Measurements from ENCODE around the gene CORO2B. TPM values are rescaled to one million over a fixed set of nuclear protein-coding genes. Genes with fewer than 3 reads are reported as not detected.

Gene CORO2B
- total RNA-seq, 2 donors from 2014 or later, result not detected

DNA sequence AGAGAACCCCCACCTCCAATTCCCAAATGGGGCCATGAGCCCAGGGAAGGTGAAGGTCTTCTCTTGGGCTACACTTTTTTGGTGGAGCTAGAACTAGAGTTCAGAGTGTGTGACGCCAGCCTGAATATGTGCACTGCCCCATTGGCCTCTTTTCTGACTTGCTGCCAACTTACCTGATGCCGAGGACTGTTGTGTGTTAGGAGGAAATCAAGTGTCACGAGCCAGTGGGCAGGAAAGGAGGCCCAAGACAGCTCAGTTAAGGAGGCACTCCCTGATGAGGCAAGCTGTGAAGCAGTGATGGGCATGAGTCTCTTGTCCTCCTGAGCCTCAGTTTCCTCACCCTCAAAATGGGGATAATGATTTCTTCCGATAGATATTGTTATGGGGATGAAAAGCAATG is 134.1 kb downstream of the CORO2B start:
- Mint-ChIP-seq H3K27me3 (peaks cover 13 to 19% of the 10 kb centered on the region in 2 donors), H3K4me1 (ENCODE audit: low read depth in 2 of 2) (no peaks in the 10 kb centered on the region), H3K9me3 (no peaks in the 10 kb centered on the region), H3K27ac (no peak overlapping the region), H3K4me3 (no peak overlapping the region), H3K36me3 (no peaks in the 10 kb centered on the region)
- no peak for DNase-seq (ENCODE audit: low spot score)
- no peak for ATAC-seq

DNA sequence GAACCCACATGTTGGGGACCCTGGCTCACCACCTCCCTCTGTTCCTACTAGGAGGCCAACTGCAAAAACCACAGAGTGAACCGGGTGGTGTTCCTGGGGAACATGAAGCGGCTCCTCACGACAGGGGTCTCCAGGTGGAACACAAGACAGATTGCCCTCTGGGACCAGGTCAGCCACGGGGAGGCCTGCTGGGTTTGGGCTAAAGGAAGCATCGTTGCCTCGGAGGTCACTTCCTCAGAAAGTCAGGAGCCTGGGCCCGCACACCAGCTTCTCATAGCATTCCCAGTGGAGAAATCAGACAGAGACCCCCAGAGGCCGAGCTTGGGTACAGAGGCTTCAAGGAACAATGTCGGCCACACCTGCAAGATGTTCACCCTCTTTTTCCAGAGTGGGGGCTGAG is 135.1 kb downstream of the CORO2B start:
- Mint-ChIP-seq H3K27ac (no peak overlapping the region), H3K36me3 (no peaks in the 10 kb centered on the region), H3K4me3 (no peak overlapping the region), H3K9me3 (no peaks in the 10 kb centered on the region), H3K4me1 (ENCODE audit: low read depth in 2 of 2) (no peaks in the 10 kb centered on the region), H3K27me3 (peaks cover 13 to 19% of the 10 kb centered on the region in 2 donors)
- ATAC-seq (no peak), DNase-seq (ENCODE audit: low spot score) (no peak)

DNA sequence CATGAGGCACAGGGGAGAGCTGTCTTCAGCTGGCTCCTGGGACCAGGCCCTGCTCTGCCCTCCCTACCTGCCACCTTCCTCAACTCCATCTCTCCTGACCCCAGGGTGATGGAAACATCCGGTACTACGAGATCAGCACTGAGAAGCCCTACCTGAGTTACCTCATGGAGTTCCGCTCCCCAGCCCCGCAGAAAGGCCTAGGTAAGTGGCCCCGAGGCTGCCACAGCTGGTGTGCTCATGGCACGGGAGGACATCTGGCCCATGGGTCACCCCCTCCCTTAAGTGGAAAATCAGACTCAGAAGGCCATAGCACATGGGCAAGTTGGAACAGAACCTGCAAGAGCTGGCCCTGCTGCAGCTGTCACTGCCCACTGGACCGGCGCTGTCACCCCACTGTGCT is 136.3 kb downstream of the CORO2B start:
- no peaks in the 10 kb centered on the region for H3K4me1 Mint-ChIP-seq (ENCODE audit: low read depth in 2 of 2)
- no peaks in the 10 kb centered on the region for H3K36me3 Mint-ChIP-seq
- no peaks in the 10 kb centered on the region for H3K9me3 Mint-ChIP-seq
- H3K27ac Mint-ChIP-seq, result no peak overlapping the region
- peaks cover 13 to 19% of the 10 kb centered on the region in 2 donors for H3K27me3 Mint-ChIP-seq
- H3K4me3 Mint-ChIP-seq, result no peak overlapping the region
- ATAC-seq (no peak), DNase-seq (ENCODE audit: low spot score) (no peak)

DNA sequence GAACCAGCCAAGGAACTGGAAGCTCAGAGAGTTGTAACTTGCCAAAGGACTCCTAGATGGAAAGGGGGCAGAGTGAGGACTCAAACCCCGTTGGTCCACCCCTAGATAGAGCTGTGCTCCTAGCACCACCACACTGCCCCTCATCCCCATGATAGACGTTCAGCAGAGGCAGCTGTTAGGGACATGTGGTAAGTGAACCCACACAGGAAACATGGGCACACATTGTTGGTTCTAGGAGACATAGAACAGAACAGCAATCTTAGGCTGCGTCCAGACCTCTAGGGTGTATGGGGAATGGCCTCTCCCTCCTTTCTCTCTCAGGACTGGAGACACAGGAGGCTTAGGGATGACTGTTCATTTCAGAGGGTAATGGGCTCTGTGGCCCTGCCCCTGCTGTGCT is 139.2 kb downstream of the CORO2B start:
- DNase-seq (ENCODE audit: low spot score) (no peak), ATAC-seq (peak in 1 of 2 donors; percentile 34)
- Mint-ChIP-seq H3K9me3 (no peaks in the 10 kb centered on the region), H3K27me3 (peaks cover 15 to 19% of the 10 kb centered on the region in 2 donors), H3K4me3 (no peak overlapping the region), H3K36me3 (no peaks in the 10 kb centered on the region), H3K4me1 (ENCODE audit: low read depth in 2 of 2) (no peaks in the 10 kb centered on the region), H3K27ac (no peak overlapping the region)

DNA sequence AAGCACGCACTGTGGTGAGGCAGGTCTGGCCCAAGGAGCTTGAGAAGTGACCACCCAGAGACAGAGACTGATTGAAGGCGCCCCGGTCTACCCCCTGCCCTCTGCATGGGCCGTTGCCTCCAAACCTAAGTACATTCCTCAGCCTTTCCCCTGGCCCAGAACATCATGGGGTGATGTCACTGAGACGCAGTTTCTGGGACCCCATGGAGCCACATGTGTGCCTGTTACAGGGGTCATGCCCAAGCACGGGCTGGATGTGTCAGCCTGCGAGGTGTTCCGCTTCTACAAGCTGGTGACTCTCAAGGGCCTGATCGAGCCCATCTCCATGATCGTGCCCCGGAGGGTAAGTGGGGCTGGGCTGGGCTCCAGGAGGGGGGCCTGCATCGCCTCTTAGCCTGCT is 139.7 kb downstream of the CORO2B start:
- DNase-seq (ENCODE audit: low spot score), result no peak
- no peaks in the 10 kb centered on the region for H3K36me3 Mint-ChIP-seq

DNA sequence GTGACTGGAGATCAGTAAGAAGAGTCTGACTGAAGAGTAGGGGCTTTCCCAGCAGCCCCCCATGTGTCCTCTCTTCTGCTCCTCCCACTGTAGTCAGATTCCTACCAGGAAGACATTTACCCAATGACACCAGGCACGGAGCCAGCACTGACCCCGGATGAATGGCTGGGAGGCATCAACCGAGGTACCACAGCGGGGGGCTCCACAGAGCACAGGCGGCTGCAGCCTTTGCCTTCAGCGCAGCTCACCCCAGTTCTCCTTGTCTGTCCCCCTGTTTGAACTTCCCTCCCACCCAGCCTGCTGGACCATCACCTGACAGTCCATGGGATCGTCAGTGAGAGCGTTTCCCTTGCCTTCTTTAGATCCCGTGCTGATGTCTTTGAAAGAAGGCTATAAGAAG is 140.3 kb downstream of the CORO2B start:
- H3K27ac Mint-ChIP-seq, result no peak overlapping the region
- H3K36me3 Mint-ChIP-seq, result no peaks in the 10 kb centered on the region
- H3K4me3 Mint-ChIP-seq, result no peak overlapping the region
- no peak for DNase-seq (ENCODE audit: low spot score)
- H3K27me3 Mint-ChIP-seq, result peaks cover 13 to 19% of the 10 kb centered on the region in 2 donors
- H3K4me1 Mint-ChIP-seq (ENCODE audit: low read depth in 2 of 2), result no peaks in the 10 kb centered on the region
- no peak for ATAC-seq
- no peaks in the 10 kb centered on the region for H3K9me3 Mint-ChIP-seq

More for the DNA sequence above, 139.7 kb downstream of the CORO2B start:
- Mint-ChIP-seq H3K27me3 (peaks cover 15 to 19% of the 10 kb centered on the region in 2 donors), H3K4me3 (no peak overlapping the region), H3K27ac (no peak overlapping the region), H3K4me1 (ENCODE audit: low read depth in 2 of 2) (no peaks in the 10 kb centered on the region), H3K9me3 (no peaks in the 10 kb centered on the region)
- peak in 1 of 2 donors; percentile 13 for ATAC-seq

DNA sequence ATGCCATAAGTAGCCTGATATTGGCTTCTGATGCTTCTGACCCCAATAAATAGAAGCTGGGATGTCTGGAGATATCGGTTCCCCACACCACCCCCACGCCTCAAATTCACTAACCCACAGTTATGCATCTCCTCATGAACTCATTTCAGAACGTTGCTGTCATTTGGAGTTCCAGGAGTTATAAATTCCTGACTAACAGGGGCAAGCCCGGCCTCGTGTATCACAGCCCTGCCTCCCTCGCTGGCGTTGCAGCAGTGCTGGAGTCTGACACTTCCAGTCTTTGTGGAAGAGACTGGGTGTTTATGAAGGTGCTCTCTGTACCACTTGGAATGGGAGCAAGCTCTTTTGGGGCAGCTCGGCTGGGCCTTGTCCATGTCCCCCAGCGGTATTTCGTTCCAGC is 140.9 kb downstream of the CORO2B start:
- Mint-ChIP-seq H3K27me3 (peaks cover 13 to 19% of the 10 kb centered on the region in 2 donors), H3K27ac (no peak overlapping the region), H3K4me3 (no peak overlapping the region), H3K36me3 (no peaks in the 10 kb centered on the region), H3K9me3 (no peaks in the 10 kb centered on the region), H3K4me1 (ENCODE audit: low read depth in 2 of 2) (no peaks in the 10 kb centered on the region)
- no peak for DNase-seq (ENCODE audit: low spot score)
- ATAC-seq, result no peak

DNA sequence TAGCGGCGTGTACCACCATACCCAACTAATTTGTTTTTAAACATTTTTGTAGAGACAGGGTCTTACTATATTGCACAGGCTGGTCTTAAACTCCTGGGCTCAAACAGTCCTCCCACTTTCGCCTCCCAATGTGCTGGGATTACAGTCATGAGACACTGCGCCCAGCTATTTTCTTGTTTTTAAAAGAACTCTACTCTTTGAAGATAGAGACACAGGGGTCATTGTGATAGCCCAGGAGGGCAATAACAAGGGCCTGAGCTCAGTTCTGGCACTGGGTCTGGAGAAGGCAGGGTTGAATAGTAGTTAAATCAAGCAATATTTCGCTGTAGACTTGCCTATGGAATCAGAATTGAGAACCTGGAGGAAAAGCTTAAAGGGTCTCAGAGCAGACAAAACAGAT is 143.1 kb downstream of the CORO2B start:
- Mint-ChIP-seq H3K36me3 (no peaks in the 10 kb centered on the region), H3K4me3 (no peak overlapping the region), H3K9me3 (no peaks in the 10 kb centered on the region), H3K4me1 (ENCODE audit: low read depth in 2 of 2) (no peaks in the 10 kb centered on the region), H3K27ac (no peak overlapping the region), H3K27me3 (peaks cover 7 to 9% of the 10 kb centered on the region in 2 donors)
- DNase-seq (ENCODE audit: low spot score), result no peak
- ATAC-seq, result no peak

DNA sequence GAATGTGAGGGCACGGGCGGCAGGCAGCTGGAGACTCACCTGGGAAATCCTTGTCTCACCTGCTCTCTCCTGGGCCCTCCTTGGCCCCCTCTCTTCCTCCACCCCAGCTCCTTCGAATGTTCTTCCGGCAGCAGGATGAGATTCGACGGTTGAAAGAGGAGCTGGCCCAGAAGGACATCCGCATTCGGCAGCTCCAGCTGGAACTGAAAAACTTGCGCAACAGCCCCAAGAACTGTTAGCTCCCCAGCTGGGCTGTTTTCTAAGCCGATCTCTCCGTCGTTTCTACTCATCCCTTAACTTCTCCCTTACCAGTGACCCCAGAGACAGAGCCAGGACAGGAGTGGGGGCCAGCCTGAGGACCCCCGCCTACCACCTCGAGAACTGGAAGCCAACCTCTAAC is 146.9 kb downstream of the CORO2B start:
- no peak for DNase-seq (ENCODE audit: low spot score)
- Mint-ChIP-seq H3K9me3 (no peaks in the 10 kb centered on the region), H3K4me3 (no peak overlapping the region), H3K27me3 (peaks cover 0 to 5% of the 10 kb centered on the region in 2 donors), H3K36me3 (no peaks in the 10 kb centered on the region), H3K27ac (no peak overlapping the region), H3K4me1 (ENCODE audit: low read depth in 2 of 2) (no peaks in the 10 kb centered on the region)
- ATAC-seq, result no peak

DNA sequence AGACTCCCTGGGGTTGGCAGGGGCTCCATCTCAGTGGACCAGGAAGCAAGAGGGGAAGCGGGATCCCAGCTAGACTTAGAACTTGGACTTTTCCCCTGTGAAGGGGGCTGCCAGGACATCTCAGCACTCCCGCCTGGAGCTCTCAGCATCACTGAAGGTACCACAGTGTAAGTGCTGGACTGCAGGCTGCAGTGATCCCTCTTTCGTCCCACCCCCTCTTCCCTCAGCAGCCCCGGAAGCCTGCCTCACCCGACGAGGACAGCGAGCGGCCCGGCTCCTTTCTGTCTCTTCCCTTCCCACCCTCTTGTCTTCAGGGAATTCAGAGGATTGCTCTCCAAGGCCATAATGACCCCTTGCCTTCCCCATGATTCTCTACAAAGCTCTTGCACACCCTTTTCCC is 147.5 kb downstream of the CORO2B start:
- Mint-ChIP-seq H3K4me3 (no peak overlapping the region), H3K9me3 (no peaks in the 10 kb centered on the region), H3K27me3 (peaks cover 0 to 5% of the 10 kb centered on the region in 2 donors), H3K36me3 (no peaks in the 10 kb centered on the region), H3K27ac (no peak overlapping the region), H3K4me1 (ENCODE audit: low read depth in 2 of 2) (no peaks in the 10 kb centered on the region)
- no peak for DNase-seq (ENCODE audit: low spot score)
- ATAC-seq, result no peak

DNA sequence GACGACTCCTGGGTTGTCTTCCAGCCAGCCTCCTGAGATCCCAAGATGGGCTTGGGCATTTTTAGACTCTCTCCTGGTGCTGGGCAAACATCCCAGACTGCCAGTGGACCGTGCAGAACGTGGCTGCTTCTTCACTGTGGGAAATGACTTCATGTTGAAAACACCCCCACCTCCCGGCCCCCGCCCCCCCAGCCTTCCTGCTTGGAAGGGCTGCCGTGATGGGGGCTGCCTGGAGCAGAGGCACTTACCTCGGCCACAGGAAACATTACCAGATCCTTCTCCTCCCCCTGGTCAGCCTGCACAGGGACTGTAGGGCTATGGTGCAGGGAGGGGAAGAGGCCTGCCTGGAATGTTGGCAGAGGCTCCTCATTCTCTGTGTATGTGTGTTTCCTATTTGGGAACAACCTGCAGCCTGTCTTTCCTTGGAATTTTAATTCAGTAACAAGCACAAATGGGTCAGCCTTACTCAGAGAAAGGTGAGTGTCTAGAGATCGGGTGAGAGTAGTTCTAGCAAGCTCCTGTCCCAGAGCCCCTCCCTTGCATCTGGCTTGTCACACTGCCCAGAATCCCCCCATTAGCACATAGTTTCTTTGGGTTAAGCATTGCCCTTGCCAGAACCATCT is 151.1 kb downstream of the CORO2B start:
- peaks cover 3 to 9% of the 10 kb centered on the region in 2 donors for H3K27me3 Mint-ChIP-seq
- H3K4me3 Mint-ChIP-seq, result no peak overlapping the region
- DNase-seq (ENCODE audit: low spot score) (no peak), ATAC-seq (no peak)
- no peaks in the 10 kb centered on the region for H3K36me3 Mint-ChIP-seq
- no peaks in the 10 kb centered on the region for H3K9me3 Mint-ChIP-seq
- no peak overlapping the region for H3K27ac Mint-ChIP-seq
- H3K4me1 Mint-ChIP-seq (ENCODE audit: low read depth in 2 of 2), result peaks cover 5 to 13% of the 10 kb centered on the region in 2 donors

DNA sequence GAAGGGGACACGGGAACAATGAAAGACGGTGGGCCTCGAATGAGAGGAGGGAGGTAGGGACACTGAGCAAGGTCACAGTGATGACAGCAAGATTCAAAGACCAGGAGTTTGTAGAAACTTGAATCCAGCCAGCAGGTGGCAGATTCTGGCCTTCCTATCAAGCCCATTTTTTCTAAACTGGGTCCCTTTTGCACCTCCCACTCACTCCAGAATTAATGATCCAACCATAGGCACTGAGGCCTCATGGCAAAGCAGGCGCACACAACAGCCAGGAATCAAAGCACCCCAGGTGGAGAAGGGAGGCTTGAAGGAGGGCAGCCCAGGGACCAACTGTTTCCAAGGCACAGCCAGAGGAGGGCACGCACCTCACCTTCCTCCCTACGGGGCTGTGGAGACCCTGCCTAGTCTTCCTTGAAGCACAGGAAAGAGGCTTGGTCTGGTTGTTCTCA is 151.7 kb downstream of the CORO2B start:
- peak in 1 of 2 donors; percentile 16 for ATAC-seq
- Mint-ChIP-seq H3K27me3 (peaks cover 3 to 9% of the 10 kb centered on the region in 2 donors), H3K36me3 (no peaks in the 10 kb centered on the region), H3K4me1 (ENCODE audit: low read depth in 2 of 2) (peaks cover 5 to 13% of the 10 kb centered on the region in 2 donors), H3K9me3 (no peaks in the 10 kb centered on the region), H3K27ac (no peak overlapping the region), H3K4me3 (no peak overlapping the region)
- DNase-seq (ENCODE audit: low spot score), result no peak

DNA sequence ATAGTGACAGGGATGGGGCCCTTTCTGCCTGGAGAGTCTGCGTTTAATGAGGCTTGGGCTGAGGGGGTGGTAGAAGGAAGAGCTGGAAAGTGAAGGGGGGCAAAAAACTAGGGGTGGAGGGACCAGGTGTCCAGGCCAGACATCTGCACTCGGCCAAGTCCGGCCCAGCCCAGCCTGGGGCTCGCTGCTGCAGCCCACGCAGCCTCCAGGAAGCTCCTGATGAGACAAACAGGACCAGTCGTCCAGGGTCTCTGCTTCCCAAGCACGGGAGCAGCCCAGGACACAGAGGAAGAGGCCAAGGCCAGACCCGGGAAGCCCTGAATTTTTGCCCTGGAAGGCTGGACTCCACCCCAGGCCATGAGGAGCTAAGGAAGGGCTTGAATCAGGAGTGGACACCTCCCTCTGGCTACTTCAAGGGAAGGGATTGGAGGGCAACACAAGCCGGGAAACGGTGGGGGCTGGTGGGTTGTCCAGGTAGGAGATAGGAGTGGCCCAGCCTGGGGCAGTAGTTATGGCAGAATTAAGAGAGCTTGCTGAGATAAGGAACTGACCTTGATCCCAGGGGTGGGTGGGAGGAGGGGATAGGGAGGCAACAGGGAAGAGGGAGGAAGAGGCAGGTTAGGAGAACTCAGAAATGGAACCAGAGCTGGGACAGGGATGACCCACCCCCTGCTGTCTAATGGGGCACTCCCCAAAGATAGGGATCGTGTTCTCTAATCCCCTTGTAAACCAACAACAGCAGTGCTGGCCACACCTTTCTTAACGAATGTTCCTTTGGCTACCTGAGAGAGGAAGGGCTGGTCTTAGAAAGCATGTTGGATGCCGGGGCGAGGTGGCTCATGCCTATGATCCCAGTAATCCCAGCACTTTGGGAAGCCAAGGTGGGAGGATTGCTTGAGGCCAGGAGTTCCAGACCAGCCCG is 152.4 kb downstream of the CORO2B start:
- peaks cover 5 to 13% of the 10 kb centered on the region in 2 donors for H3K4me1 Mint-ChIP-seq (ENCODE audit: low read depth in 2 of 2)
- peaks cover 0 to 9% of the 10 kb centered on the region in 2 donors for H3K27me3 Mint-ChIP-seq
- H3K9me3 Mint-ChIP-seq, result no peaks in the 10 kb centered on the region
- H3K27ac Mint-ChIP-seq, result no peak overlapping the region
- H3K36me3 Mint-ChIP-seq, result no peaks in the 10 kb centered on the region
- DNase-seq (ENCODE audit: low spot score) (no peak), ATAC-seq (no peak)
- no peak overlapping the region for H3K4me3 Mint-ChIP-seq

DNA sequence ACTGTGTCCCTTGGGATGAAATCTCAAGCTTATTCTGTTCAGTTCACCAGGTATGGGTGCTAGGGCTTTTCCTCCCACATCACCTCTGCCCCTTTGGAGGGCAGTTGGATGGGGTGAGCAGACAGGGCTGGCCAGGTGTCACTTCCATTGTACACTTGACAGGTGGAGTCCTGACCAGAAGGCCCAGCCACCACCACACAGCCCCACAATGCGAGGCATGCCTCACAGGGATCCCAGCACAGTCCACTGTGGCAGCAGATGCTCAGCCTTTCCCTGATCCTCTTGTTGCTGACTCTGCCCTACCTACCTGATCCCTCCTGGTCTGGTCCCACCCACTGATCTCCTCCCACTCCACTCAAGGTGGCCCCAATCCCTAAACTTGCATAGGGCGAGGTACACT is 153.7 kb downstream of the CORO2B start:
- no peaks in the 10 kb centered on the region for H3K36me3 Mint-ChIP-seq
- H3K27ac Mint-ChIP-seq, result peak overlapping the region in 1 of 2 donors; percentile 39
- H3K27me3 Mint-ChIP-seq, result peaks cover 0 to 9% of the 10 kb centered on the region in 2 donors
- H3K4me1 Mint-ChIP-seq (ENCODE audit: low read depth in 2 of 2), result peaks cover 5 to 13% of the 10 kb centered on the region in 2 donors
- H3K4me3 Mint-ChIP-seq, result no peak overlapping the region
- ATAC-seq (no peak), DNase-seq (ENCODE audit: low spot score) (no peak)
- no peaks in the 10 kb centered on the region for H3K9me3 Mint-ChIP-seq

Data from natural killer cell treated with Interleukin-12 subunit alpha and Interleukin-12 subunit beta and Interleukin-15 and Interleukin-18, amount 100 ng/mL, for 72 hours (primary cell).